Type B pancreatic cell (in vitro differentiated cells): ENCODE measurements around the gene CMTM4. TPM values are rescaled to one million over a fixed set of nuclear protein-coding genes. Genes with fewer than 3 reads are reported as not detected.
A peak's percentile ranks its signal among the peaks of the same experiment; 100 is the strongest.

Experiments
- DNase-seq: peaks from one replicate; pipeline ENCODE4 v3.0.0; 2021; ENCODE audit warnings: mixed read lengths; ENCODE audit not compliant: unreplicated experiment; ENCODE audit errors: extremely low spot score
- H3K27ac Mint-ChIP-seq: 2 replicates; pipeline ENCODE4 v1.8.0; 2021; ENCODE audit warnings: mild to moderate bottlenecking, mixed read lengths
- H3K27me3 Mint-ChIP-seq: 2 replicates; pipeline ENCODE4 v1.8.0; 2021; ENCODE audit warnings: mixed read lengths
- H3K36me3 Mint-ChIP-seq: 2 replicates; pipeline ENCODE4 v1.8.0; 2021; ENCODE audit warnings: mixed read lengths
- H3K4me1 Mint-ChIP-seq: one replicate; pipeline ENCODE4 v1.8.0; 2021; ENCODE audit warnings: mixed read lengths; ENCODE audit not compliant: unreplicated experiment
- H3K4me3 Mint-ChIP-seq: 2 replicates; pipeline ENCODE4 v1.8.0; 2021; ENCODE audit warnings: mild to moderate bottlenecking, mixed read lengths
- H3K9me3 Mint-ChIP-seq: 2 replicates; pipeline ENCODE4 v1.8.0; 2021; ENCODE audit warnings: mixed read lengths
- CTCF ChIP-seq: fragments of 200-600 bp; sonication (generic); conservative IDR thresholded peaks from 2 replicates; pipeline ENCODE4 v1.5.0; 2021; ENCODE audit warnings: antibody characterized with exemption, mild to moderate bottlenecking
- total RNA-seq: library from RNA; stranded (reverse); gene quantifications from 2 replicates; pipeline ENCODE4 v1.2.1, GENCODE V29; 2021; ENCODE audit warnings: low replicate concordance

The CMTM4 gene
- total RNA-seq, 1 donor from 2014 or later = 64.4 TPM

- H3K4me3 Mint-ChIP-seq = peak overlapping the region; percentile 16
- H3K4me1 Mint-ChIP-seq = peaks cover 53% of the 10 kb centered on the region
- peak overlapping the region; percentile 55 for H3K27ac Mint-ChIP-seq
- H3K9me3 Mint-ChIP-seq = no peaks in the 10 kb centered on the region
- no peak for TF ChIP-seq CTCF
- DNase-seq = no peak
- H3K36me3 Mint-ChIP-seq = peaks cover 10% of the 10 kb centered on the region
- H3K27me3 Mint-ChIP-seq = no peaks in the 10 kb centered on the region
Measured at GRCh38 chr16:66619534-66620428, 76.8 kb downstream of the CMTM4 start.

- TF ChIP-seq CTCF = no peak
- H3K9me3 Mint-ChIP-seq = no peaks in the 10 kb centered on the region
- DNase-seq = no peak
- peaks cover 10% of the 10 kb centered on the region for H3K36me3 Mint-ChIP-seq
- no peak overlapping the region for H3K27ac Mint-ChIP-seq
- peaks cover 50% of the 10 kb centered on the region for H3K4me1 Mint-ChIP-seq
- H3K4me3 Mint-ChIP-seq = no peak overlapping the region
- no peaks in the 10 kb centered on the region for H3K27me3 Mint-ChIP-seq
Measured at GRCh38 chr16:66618588-66619375, 77.8 kb downstream of the CMTM4 start.

- Mint-ChIP-seq H3K27me3 (no peaks in the 10 kb centered on the region), H3K27ac (peak overlapping the region; percentile 34), H3K36me3 (peaks cover 6% of the 10 kb centered on the region), H3K4me3 (no peak overlapping the region), H3K9me3 (no peaks in the 10 kb centered on the region), H3K4me1 (peaks cover 39% of the 10 kb centered on the region)
- TF ChIP-seq CTCF = no peak
- DNase-seq = no peak
Measured at GRCh38 chr16:66617728-66618127, 78.8 kb downstream of the CMTM4 start.

- Mint-ChIP-seq H3K4me1 (peaks cover 32% of the 10 kb centered on the region), H3K27ac (no peak overlapping the region), H3K27me3 (no peaks in the 10 kb centered on the region), H3K4me3 (no peak overlapping the region), H3K9me3 (no peaks in the 10 kb centered on the region), H3K36me3 (no peaks in the 10 kb centered on the region)
- no peak for DNase-seq
- TF ChIP-seq CTCF = no peak
Measured at GRCh38 chr16:66617010-66617434, 79.5 kb downstream of the CMTM4 start.

- H3K4me3 Mint-ChIP-seq = no peak overlapping the region
- H3K4me1 Mint-ChIP-seq = peaks cover 32% of the 10 kb centered on the region
- H3K27ac Mint-ChIP-seq = no peak overlapping the region
- peaks cover under 1% of the 10 kb centered on the region for H3K36me3 Mint-ChIP-seq
- DNase-seq = no peak
- H3K9me3 Mint-ChIP-seq = no peaks in the 10 kb centered on the region
- no peak for TF ChIP-seq CTCF
- H3K27me3 Mint-ChIP-seq = no peaks in the 10 kb centered on the region
Measured at GRCh38 chr16:66616592-66616991, 80.0 kb downstream of the CMTM4 start.
